GM23248 (cell line): ENCODE data around the gene PEX12. TPM values are rescaled to one million over a fixed set of nuclear protein-coding genes. Genes with fewer than 3 reads are reported as not detected.

ENCODE experiments used
- DNase-seq: peaks from one replicate; pipeline ENCODE4 v3.0.0-alpha.2; 2015
- H2AFZ ChIP-seq: fragments of 200-600 bp; sonication (generic); 2 replicates; pipeline ENCODE4 v1.6.1; 2016; ENCODE audit warnings: antibody characterized with exemption
- H3F3A ChIP-seq: fragments of 200-600 bp; sonication (generic); 2 replicates; pipeline ENCODE4 v1.6.1; 2016; ENCODE audit warnings: mild to moderate bottlenecking, antibody characterized with exemption, mixed run types; ENCODE audit not compliant: insufficient read depth
- H3K27ac ChIP-seq: fragments of 200-600 bp; sonication (generic); 2 replicates; pipeline ENCODE4 v1.5.1; 2016; ENCODE audit warnings: mild to moderate bottlenecking
- H3K27me3 ChIP-seq: fragments of 200-600 bp; sonication (generic); replicated peaks from 2 replicates; pipeline ENCODE4 v1.6.1; 2016; ENCODE audit warnings: mild to moderate bottlenecking; ENCODE audit not compliant: insufficient read depth
- H3K36me3 ChIP-seq: fragments of 200-600 bp; sonication (generic); 2 replicates; pipeline ENCODE4 v1.6.1; 2016; ENCODE audit warnings: low read depth, mild to moderate bottlenecking
- H3K4me1 ChIP-seq: fragments of 200-600 bp; sonication (generic); 2 replicates; pipeline ENCODE4 v1.6.1; 2016; ENCODE audit warnings: mild to moderate bottlenecking; ENCODE audit not compliant: insufficient read depth
- H3K4me2 ChIP-seq: fragments of 200-600 bp; sonication (generic); one replicate; pipeline ENCODE4 v1.6.1; 2016; ENCODE audit warnings: mild to moderate bottlenecking; ENCODE audit not compliant: unreplicated experiment
- H3K4me3 ChIP-seq: fragments of 200-600 bp; sonication (generic); 2 replicates; pipeline ENCODE4 v1.5.1; 2016; ENCODE audit warnings: mild to moderate bottlenecking
- H3K79me2 ChIP-seq: fragments of 200-600 bp; sonication (generic); 2 replicates; pipeline ENCODE4 v1.6.1; 2016; ENCODE audit warnings: mild to moderate bottlenecking; ENCODE audit not compliant: insufficient read depth
- H3K9ac ChIP-seq: fragments of 200-600 bp; sonication (generic); 2 replicates; pipeline ENCODE4 v1.6.1; 2016; ENCODE audit warnings: mild to moderate bottlenecking
- H3K9me2 ChIP-seq: fragments of 200-600 bp; sonication (generic); 2 replicates; pipeline ENCODE4 v1.6.1; 2016; ENCODE audit warnings: mixed run types, mild to moderate bottlenecking, moderate library complexity; ENCODE audit not compliant: insufficient read depth
- H3K9me3 ChIP-seq: fragments of 200-600 bp; sonication (generic); one replicate; pipeline ENCODE4 v1.6.1; 2017; ENCODE audit warnings: low read depth
- H4K20me1 ChIP-seq: fragments of 200-600 bp; sonication (generic); 2 replicates; pipeline ENCODE4 v1.6.0; 2016; ENCODE audit not compliant: insufficient read depth
- EZH2 ChIP-seq: fragments of 200-600 bp; sonication (generic); IDR thresholded peaks from 2 replicates; pipeline ENCODE4 v1.6.1; 2018; ENCODE audit warnings: antibody characterized with exemption, mild to moderate bottlenecking; ENCODE audit not compliant: insufficient read depth, poor library complexity, severe bottlenecking
- EZH2phosphoT487 ChIP-seq: fragments of 200-600 bp; sonication (generic); IDR thresholded peaks from 2 replicates; pipeline ENCODE4 v1.6.1; 2018; ENCODE audit warnings: antibody characterized with exemption, moderate library complexity, mild to moderate bottlenecking, low read depth; ENCODE audit not compliant: insufficient read depth
- WGBS, 2 experiments: methylation state at CpG; one replicate each; pipeline ENCODE4 v1.1.6; 2015 to 2017; ENCODE audit warnings: low lambda C conversion rate in 2 of 2, low coverage in 1 of 2; ENCODE audit errors: missing lambda C conversion rate in 2 of 2; 5-methylcytosine and 5-hydroxymethylcytosine counted together
- in situ Hi-C: fragments of 300-500 bp; cut with MboI; formaldehyde crosslinking; loops from 2 replicates; pipeline ENCODE4 v1.15.0; 2020
- polyA plus RNA-seq: library from polyadenylated mRNA; unstranded; fragments of >200 nt; fragmentation: Nextera tagmentation; extraction: Ambion mirVana; gene quantifications from 2 replicates; pipeline ENCODE4 v1.2.1, GENCODE V29; 2016
- total RNA-seq: library from RNA; depleted of rRNA; stranded (reverse); fragments of >200 nt; shearing (Covaris generic); gene quantifications from 2 replicates; pipeline ENCODE4 v1.2.3, GENCODE V29; 2014

PEX12 gene
- total and polyA plus RNA-seq, 2 experiments from 2014 or later: 6.3 to 7.9 TPM

GRCh38 chr17:35553310-35553709, 25.1 kb downstream of the PEX12 start:
- peaks cover 38% of the 10 kb centered on the region for H3K27me3 ChIP-seq
- no peaks in the 10 kb centered on the region for H4K20me1 ChIP-seq
- no peak overlapping the region for H3K4me2 ChIP-seq
- H3K9me3 ChIP-seq: no peaks in the 10 kb centered on the region
- TF ChIP-seq EZH2phosphoT487: no peak
- no peak for TF ChIP-seq EZH2
- in situ Hi-C loops: loop anchor here (10.0 kb wide), 1 partner anchor 61 kb away; no protein-coding TSS in a partner anchor
- H3K27ac ChIP-seq: no peak overlapping the region
- DNase-seq: no peak
- H3K36me3 ChIP-seq: no peaks in the 10 kb centered on the region
- H3K79me2 ChIP-seq: no peaks in the 10 kb centered on the region
- H3K4me3 ChIP-seq: no peak overlapping the region
- no peaks in the 10 kb centered on the region for H3F3A ChIP-seq
- H3K4me1 ChIP-seq: no peaks in the 10 kb centered on the region
- no peaks in the 10 kb centered on the region for H3K9me2 ChIP-seq
- H2AFZ ChIP-seq: no peak overlapping the region
- no peak overlapping the region for H3K9ac ChIP-seq
- WGBS, 2 experiments: 30 to 42% methylated on average over 4 of the region's 4 CpGs

GRCh38 chr17:35548978-35549377, 29.4 kb downstream of the PEX12 start:
- Histone ChIP-seq H3K4me2 (no peak overlapping the region), H3K9me2 (no peaks in the 10 kb centered on the region), H4K20me1 (no peaks in the 10 kb centered on the region), H3K36me3 (no peaks in the 10 kb centered on the region), H3K79me2 (no peaks in the 10 kb centered on the region), H3K27ac (no peak overlapping the region), H3K27me3 (peaks cover 30% of the 10 kb centered on the region), H2AFZ (no peak overlapping the region), H3F3A (no peaks in the 10 kb centered on the region), H3K4me3 (no peak overlapping the region), H3K9ac (no peak overlapping the region), H3K9me3 (no peaks in the 10 kb centered on the region), H3K4me1 (no peaks in the 10 kb centered on the region)
- no peak for DNase-seq
- no peak for TF ChIP-seq EZH2
- TF ChIP-seq EZH2phosphoT487: no peak
- in situ Hi-C loops: no loop called here
- 11 to 28% methylated on average over 1 of the region's 1 CpG for WGBS, 2 experiments

GRCh38 chr17:35548208-35548810, 30.1 kb downstream of the PEX12 start:
- no peak overlapping the region for H2AFZ ChIP-seq
- no peak overlapping the region for H3K9ac ChIP-seq
- H3K4me2 ChIP-seq: no peak overlapping the region
- H3K79me2 ChIP-seq: no peaks in the 10 kb centered on the region
- WGBS, 2 experiments: 26 to 33% methylated on average over 8 of the region's 8 CpGs
- H3K9me2 ChIP-seq: no peaks in the 10 kb centered on the region
- H3K4me1 ChIP-seq: no peaks in the 10 kb centered on the region
- H3K36me3 ChIP-seq: no peaks in the 10 kb centered on the region
- no peak overlapping the region for H3K27ac ChIP-seq
- no peaks in the 10 kb centered on the region for H4K20me1 ChIP-seq
- no peak for TF ChIP-seq EZH2
- H3K4me3 ChIP-seq: no peak overlapping the region
- no peaks in the 10 kb centered on the region for H3K9me3 ChIP-seq
- no peak for DNase-seq
- H3F3A ChIP-seq: no peaks in the 10 kb centered on the region
- in situ Hi-C loops: no loop called here
- H3K27me3 ChIP-seq: peaks cover 30% of the 10 kb centered on the region

- TF ChIP-seq EZH2 (no peak), EZH2phosphoT487 (no peak)
- no peaks in the 10 kb centered on the region for H3K79me2 ChIP-seq
- in situ Hi-C loops: no loop called here
- H3K27me3 ChIP-seq: peaks cover 30% of the 10 kb centered on the region
- H3K9ac ChIP-seq: no peak overlapping the region
- H2AFZ ChIP-seq: no peak overlapping the region
- H3K4me1 ChIP-seq: no peaks in the 10 kb centered on the region
- H3F3A ChIP-seq: no peaks in the 10 kb centered on the region
- H3K36me3 ChIP-seq: no peaks in the 10 kb centered on the region
- no peaks in the 10 kb centered on the region for H3K9me2 ChIP-seq
- no peak overlapping the region for H3K27ac ChIP-seq
- WGBS, 2 experiments: 21 to 36% methylated on average over 1 of the region's 1 CpG
- H3K4me2 ChIP-seq: no peak overlapping the region
- H3K9me3 ChIP-seq: no peaks in the 10 kb centered on the region
- H4K20me1 ChIP-seq: no peaks in the 10 kb centered on the region
- no peak overlapping the region for H3K4me3 ChIP-seq
- no peak for DNase-seq
Measured at GRCh38 chr17:35546487-35546886, 31.9 kb downstream of the PEX12 start.

GRCh38 chr17:35545150-35545549, 33.2 kb downstream of the PEX12 start:
- in situ Hi-C loops: no loop called here
- H3K79me2 ChIP-seq: no peaks in the 10 kb centered on the region

More at GRCh38 chr17:35545150-35545549, 33.2 kb downstream of the PEX12 start:
- 28 to 43% methylated on average over 1 of the region's 1 CpG for WGBS, 2 experiments
- Histone ChIP-seq H3K4me2 (no peak overlapping the region), H4K20me1 (no peaks in the 10 kb centered on the region), H3K36me3 (no peaks in the 10 kb centered on the region), H3F3A (no peaks in the 10 kb centered on the region), H3K9me2 (no peaks in the 10 kb centered on the region), H3K27ac (no peak overlapping the region), H3K9ac (no peak overlapping the region), H2AFZ (no peak overlapping the region), H3K4me1 (no peaks in the 10 kb centered on the region), H3K4me3 (no peak overlapping the region), H3K9me3 (no peaks in the 10 kb centered on the region), H3K27me3 (peaks cover 30% of the 10 kb centered on the region)
- DNase-seq: no peak
- TF ChIP-seq EZH2: no peak
- no peak for TF ChIP-seq EZH2phosphoT487
